Gastrocnemius medialis (tissue), 4 donors: ENCODE data around the gene ADGRD2.

Source experiments
- POLR2A ChIP-seq, 2 donors: fragments of 450-650 bp; IDR thresholded peaks; one replicate each; pipeline ENCODE4 v1.6.1; 2017; ENCODE audit warnings: antibody characterized with exemption in 2 of 2, mild to moderate bottlenecking in 2 of 2, moderate library complexity in 2 of 2
- TF ChIP-seq, protein P1 (sequence below), 5 experiments: fragments of 450-650 bp in 3 of 5; fragments of 200-600 bp in 2 of 5; sonication (generic) in 2 of 5; IDR thresholded peaks in 4 of 5; conservative IDR thresholded peaks in 1 of 5; 1 replicate in 4 of 5; 2 replicates in 1 of 5; pipeline ENCODE4 v1.5.1; 2016 to 2019; ENCODE audit warnings: antibody characterized with exemption in 5 of 5, mild to moderate bottlenecking in 3 of 5, moderate library complexity in 3 of 5

DNA sequence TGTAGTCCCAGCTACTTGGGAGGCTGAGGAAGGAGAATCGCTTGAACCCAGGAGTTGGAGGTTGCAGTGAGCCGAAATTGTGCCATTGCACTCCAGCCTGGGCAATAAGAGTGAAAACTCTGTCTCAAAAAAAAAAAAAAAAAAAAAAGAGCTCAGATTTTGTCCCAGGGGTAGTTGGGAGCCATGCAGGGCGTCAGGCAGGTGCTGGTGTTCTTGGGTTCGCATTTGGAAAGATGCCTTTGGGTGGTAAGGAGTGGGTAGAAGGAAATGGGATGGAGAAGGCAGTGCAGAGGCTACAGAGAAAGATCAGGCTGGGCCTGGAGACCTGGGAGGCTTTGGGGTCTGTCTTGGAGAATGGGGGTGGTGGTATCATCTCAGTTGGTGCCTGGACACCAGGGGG is 23.9 kb downstream of the ADGRD2 start:
- TF ChIP-seq, protein P1, sequence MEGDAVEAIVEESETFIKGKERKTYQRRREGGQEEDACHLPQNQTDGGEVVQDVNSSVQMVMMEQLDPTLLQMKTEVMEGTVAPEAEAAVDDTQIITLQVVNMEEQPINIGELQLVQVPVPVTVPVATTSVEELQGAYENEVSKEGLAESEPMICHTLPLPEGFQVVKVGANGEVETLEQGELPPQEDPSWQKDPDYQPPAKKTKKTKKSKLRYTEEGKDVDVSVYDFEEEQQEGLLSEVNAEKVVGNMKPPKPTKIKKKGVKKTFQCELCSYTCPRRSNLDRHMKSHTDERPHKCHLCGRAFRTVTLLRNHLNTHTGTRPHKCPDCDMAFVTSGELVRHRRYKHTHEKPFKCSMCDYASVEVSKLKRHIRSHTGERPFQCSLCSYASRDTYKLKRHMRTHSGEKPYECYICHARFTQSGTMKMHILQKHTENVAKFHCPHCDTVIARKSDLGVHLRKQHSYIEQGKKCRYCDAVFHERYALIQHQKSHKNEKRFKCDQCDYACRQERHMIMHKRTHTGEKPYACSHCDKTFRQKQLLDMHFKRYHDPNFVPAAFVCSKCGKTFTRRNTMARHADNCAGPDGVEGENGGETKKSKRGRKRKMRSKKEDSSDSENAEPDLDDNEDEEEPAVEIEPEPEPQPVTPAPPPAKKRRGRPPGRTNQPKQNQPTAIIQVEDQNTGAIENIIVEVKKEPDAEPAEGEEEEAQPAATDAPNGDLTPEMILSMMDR (IDR thresholded peaks at IDR 0.05 in 4 of 5, conservative IDR thresholded peaks at IDR 0.05 in 1 of 5): no peak
- no peak for TF ChIP-seq POLR2A (IDR thresholded peaks at IDR 0.05)
